Mammary epithelial cell (primary cell): ENCODE results near the gene TRMT44.

Experiments used
- EZH2 ChIP-seq: IDR thresholded peaks from 2 replicates; pipeline ENCODE4 v1.6.1; 2012; ENCODE audit warnings: low read length, inconsistent platforms, borderline replicate concordance
- TF ChIP-seq, protein P1 (sequence below), 2 donors: IDR thresholded peaks in 1 of 2; conservative IDR thresholded peaks in 1 of 2; 2 replicates each; pipeline ENCODE4 v1.5.1; 2011 to 2012; ENCODE audit warnings: inconsistent platforms in 2 of 2, low read length in 2 of 2, mild to moderate bottlenecking in 2 of 2, control low read depth in 1 of 2, low read depth in 1 of 2; ENCODE audit not compliant: insufficient read depth in 1 of 2; ENCODE audit errors: extremely low read depth in 1 of 2

GRCh38 chr4:8405516-8405875 lies 35.1 kb upstream of the TRMT44 start:
- TF ChIP-seq, protein P1, sequence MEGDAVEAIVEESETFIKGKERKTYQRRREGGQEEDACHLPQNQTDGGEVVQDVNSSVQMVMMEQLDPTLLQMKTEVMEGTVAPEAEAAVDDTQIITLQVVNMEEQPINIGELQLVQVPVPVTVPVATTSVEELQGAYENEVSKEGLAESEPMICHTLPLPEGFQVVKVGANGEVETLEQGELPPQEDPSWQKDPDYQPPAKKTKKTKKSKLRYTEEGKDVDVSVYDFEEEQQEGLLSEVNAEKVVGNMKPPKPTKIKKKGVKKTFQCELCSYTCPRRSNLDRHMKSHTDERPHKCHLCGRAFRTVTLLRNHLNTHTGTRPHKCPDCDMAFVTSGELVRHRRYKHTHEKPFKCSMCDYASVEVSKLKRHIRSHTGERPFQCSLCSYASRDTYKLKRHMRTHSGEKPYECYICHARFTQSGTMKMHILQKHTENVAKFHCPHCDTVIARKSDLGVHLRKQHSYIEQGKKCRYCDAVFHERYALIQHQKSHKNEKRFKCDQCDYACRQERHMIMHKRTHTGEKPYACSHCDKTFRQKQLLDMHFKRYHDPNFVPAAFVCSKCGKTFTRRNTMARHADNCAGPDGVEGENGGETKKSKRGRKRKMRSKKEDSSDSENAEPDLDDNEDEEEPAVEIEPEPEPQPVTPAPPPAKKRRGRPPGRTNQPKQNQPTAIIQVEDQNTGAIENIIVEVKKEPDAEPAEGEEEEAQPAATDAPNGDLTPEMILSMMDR (conservative IDR thresholded peaks at IDR 0.05 in 1 of 2, IDR thresholded peaks at IDR 0.05 in 1 of 2; ENCODE audit: extremely low read depth in 1 of 2, insufficient read depth in 1 of 2, low read depth in 1 of 2, low read length in 2 of 2) = no peak
- no peak for TF ChIP-seq EZH2
